Measurements from ENCODE around the gene NEDD9. TPM values are rescaled to one million over a fixed set of nuclear protein-coding genes. Genes with fewer than 3 reads are reported as not detected.

Gene NEDD9
- total RNA-seq, 1 experiment from 2014 or later = 96.4 TPM

DNA sequence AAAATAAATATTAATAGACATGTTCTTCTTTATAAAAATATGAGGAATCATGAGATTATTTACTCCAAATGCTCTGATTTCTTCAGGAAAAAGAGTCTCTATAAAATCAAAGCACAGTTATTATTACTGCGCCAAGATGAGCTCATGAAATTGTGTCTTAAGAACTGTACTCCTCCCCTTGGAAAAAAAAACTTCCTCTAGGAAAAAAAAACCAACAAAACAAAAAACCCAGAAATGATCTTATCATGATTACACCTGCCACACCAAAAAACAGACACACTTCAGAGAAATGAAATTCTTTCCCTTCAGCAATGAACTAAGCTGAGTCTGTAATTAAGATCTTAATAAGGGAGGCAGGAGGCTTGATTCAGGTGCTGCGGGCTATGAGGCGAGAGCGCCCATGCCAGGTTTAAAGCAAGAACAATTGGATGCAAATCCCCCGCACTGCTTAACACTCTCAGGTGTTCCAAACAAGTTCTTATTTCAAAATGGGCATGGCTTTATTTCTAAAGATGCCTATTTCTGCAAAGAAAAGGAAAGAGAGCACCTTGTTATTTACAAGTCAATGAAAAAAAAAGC lies 9.1 kb downstream of the NEDD9 start:
- in situ Hi-C loops (cut with HindIII; ENCODE audit: low sequenced_read_pairs) = no loop called here
- no peak for DNase-seq (ENCODE audit: low spot score)

DNA sequence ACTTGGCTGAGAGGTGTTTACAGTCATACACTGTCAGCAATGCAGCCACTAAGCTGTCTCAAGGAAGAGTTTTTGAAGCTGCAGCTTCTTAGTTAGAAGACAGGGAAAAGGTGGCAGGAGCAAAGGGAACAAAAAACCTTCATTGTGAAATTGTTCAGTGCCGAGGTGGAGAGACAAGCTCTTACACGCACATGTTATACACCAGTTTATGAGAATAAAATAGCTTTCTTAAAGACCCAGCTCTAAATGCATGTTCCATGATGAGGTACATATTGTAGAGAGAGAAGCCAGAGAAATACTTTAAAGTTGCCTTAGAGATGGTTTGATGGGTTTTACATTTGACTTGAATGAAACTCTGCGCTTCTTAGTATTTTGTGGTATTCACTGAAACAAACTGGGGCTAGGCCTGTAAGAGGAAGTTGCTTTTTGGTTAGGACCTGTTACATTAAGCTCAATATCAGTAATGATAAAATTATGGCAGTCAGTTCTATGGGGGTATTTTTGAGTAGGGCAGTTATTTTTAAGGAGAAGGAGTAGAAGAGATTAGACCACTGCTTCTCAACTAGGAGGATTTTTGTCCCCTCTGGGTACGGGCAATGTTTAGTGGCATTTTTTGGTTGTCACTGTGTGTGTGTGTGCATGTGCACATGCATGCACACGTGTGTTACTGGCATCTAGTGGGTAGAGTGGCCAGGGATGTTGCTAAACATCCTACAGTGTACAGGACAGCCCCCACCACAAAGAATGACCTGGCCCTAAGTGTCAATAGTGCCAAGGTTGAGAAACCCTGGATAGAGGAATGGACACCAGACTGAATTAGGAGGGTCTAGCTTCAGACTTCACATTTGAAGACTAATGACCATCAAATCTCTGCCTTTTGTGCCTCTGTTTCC lies 9.8 kb downstream of the NEDD9 start:
- DNase-seq (ENCODE audit: low spot score) = no peak
- in situ Hi-C loops (cut with HindIII; ENCODE audit: low sequenced_read_pairs) = no loop called here

DNA sequence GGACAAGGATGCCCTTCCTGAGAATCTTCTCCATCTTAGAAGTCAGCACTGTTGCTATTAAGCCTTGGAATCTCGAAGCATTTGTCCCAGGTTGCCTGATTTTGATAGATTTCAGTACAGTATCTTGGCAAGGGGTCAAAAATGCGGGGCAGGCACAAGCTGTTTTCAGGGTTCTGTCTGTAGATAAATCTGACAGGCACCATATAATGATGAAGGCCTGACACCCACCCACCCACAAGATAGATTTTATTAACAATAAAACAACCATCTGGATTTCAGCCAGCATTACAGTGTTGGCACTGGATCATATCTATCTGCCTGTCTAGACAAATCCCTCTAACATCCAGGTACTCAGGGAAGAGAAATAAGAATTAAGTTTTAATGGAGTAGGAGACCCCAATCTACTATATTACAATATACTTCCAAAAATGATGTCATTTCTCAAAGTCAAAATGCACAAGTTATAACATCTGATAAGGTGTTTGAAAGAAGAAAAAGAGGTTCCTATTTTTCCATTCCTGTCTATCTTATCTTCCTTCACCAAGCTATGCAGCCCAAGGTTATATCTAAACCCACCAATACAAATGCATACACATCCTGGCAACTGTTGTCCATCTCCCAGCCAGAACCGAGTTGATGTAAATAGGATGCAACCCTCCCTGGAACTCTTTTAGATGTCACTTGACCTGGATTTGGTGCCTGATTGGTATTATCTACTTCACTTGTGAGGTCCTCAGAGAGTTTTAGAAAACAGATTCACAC lies 10.7 kb downstream of the NEDD9 start:
- in situ Hi-C loops (cut with HindIII; ENCODE audit: low sequenced_read_pairs) = no loop called here
- no peak for DNase-seq (ENCODE audit: low spot score)

DNA sequence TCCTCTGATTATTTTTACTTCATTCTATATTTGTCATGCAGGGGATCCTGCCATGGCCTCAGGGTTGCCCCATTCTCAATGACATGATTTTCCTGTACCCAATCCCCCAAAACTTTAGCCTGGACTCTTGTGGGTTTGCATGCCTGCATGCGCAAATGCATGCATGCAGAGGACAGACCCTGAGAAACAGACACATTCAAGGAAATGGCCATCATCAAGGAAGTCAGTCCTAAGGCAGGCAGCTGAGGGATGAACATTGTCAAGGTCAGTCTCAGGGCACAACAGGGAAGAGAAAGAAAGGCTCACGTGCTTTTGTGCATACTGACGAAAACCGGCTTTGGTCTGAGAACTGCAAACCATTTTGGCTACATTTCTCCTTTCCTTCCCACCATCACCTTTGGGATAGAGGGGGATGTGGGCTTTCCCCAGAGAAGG lies 13.1 kb downstream of the NEDD9 start:
- in situ Hi-C loops (cut with HindIII; ENCODE audit: low sequenced_read_pairs) = no loop called here
- DNase-seq (ENCODE audit: low spot score) = no peak

DNA sequence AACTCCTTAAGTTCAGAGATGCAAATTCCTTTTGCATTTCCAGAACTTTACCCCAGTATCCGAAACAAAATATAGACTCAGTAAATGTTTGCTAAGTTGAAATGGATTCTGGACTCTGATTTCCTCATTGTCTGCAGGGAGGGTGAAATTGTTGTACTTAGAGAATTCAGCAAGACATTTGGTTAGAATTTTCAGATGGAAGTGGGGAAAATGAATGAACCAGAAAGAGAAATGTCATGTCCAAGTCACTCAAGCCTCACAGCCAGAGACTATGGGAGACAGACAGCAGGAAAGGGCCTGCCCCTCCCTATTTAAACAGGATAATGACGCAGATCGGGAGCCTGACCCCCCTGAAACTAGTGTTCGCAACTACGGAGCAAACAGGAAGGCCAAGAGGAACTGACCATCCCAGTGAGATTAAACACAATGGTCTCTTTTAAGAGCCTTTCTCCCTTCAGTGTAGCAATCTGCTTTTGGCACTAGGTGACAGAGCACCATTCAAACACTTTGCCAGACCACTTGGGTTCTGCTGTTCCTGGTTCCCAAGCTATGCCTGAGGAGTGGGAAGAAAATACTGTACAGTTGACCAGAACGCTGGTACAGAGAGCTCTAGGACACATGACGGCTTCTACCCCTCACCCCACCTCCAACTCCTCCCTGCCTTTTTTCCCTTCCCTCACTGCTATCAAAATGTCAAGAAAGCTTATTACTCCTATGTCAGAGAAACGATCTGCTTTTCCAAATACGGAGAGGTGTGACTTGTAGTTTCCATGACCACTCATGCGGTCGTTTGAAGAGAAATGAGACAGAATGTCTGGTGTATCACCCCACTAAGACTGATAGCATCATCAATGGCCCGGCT lies 13.7 kb downstream of the NEDD9 start:
- DNase-seq (ENCODE audit: low spot score) = no peak
- in situ Hi-C loops (cut with HindIII; ENCODE audit: low sequenced_read_pairs) = no loop called here

DNA sequence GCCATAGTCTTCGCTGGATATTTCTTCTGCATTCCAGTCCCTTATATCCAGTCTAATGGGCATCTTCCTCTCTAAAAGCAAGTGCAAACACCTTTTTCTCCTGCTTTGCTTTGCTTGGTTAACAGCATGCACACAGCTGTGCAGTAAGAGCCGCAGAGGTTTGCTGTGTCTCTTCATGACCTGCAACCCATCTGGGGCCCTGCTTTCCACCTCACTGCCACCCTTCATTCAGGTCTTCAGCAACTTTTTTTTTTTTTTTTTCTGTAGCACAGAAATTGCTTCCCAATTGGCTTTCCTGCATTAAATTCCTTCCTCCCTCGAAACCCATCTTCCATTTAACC lies 14.4 kb downstream of the NEDD9 start:
- in situ Hi-C loops (cut with HindIII; ENCODE audit: low sequenced_read_pairs) = no loop called here

DNA sequence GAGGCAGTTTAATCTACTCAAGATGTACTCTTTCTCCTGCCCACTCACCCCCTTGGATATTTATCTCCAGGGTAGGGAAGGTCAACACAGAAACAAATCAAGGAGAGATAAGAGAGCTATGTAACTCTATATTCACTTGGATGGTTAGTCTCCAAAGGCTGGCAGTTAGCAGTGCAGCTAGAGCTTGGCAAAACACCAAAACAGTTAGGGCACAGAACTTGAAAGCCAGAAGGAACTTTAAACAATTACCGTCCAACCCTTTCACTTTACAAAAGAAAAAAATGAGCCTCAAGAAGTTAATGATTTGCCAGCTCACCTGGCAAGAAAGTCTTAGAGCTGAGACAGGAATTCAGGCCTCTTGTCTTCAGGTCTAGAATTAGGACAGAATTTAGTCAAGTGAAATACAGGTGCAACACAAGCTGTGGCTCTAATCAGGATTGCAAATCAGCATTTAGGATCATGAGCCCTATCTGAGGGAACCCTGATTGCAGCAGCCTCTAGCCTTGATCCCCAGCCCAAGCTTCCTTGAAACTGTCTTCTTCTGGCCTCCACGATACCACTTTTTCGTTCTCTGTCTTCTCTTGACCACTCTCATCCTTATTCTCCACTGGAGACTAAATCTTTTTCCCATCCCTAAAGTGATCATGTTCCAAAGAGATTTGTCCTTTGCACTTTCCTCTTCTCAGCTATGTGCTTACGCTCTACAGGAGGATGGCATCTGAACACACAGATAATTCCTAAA lies 14.9 kb downstream of the NEDD9 start:
- no peak for DNase-seq (ENCODE audit: low spot score)
- in situ Hi-C loops (cut with HindIII; ENCODE audit: low sequenced_read_pairs) = no loop called here

More for the DNA sequence above, 14.4 kb downstream of the NEDD9 start:
- DNase-seq (ENCODE audit: low spot score) = no peak

DNA sequence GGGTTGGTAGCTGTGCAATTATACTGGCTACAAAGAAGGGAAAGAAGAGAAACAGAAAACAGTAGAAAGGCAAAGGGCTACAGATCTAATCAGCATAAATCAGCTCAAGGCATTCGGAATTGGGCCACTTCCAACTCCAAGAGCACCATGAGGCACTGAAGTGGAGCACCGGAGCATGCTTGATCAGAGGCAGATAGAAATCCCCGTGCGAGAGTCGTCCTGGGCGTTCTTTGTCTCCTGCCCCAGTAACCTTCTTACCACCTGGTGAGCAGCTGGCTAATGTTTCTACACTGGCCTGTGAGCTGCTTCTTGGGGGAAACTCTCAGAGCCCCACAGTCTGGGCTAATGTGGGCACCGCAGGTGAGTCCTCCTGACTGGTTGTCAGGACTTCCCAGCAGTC lies 16.7 kb downstream of the NEDD9 start:
- DNase-seq (ENCODE audit: low spot score) = peak; percentile 53
- in situ Hi-C loops (cut with HindIII; ENCODE audit: low sequenced_read_pairs) = no loop called here

DNA sequence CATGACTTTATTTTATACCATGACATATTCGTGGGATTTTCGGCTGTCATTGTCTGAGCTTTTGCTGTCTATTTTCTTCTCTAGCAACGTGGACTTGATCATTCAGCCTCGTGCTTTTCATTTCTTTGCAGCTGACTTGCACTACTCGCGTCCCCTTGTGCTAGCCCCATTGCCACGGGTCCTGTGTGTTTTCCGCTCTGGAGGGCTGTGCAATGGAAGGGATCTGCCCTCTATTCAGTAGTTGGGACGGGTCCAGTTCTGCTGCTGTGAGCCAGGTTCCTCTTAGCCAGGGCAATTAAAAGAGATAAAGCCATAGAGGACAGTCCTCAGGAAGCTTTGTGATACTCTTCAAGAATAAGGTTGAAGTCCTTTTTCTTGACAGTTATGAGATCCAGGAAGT lies 17.6 kb downstream of the NEDD9 start:
- in situ Hi-C loops (cut with HindIII; ENCODE audit: low sequenced_read_pairs) = no loop called here
- peak; percentile 39 for DNase-seq (ENCODE audit: low spot score)

DNA sequence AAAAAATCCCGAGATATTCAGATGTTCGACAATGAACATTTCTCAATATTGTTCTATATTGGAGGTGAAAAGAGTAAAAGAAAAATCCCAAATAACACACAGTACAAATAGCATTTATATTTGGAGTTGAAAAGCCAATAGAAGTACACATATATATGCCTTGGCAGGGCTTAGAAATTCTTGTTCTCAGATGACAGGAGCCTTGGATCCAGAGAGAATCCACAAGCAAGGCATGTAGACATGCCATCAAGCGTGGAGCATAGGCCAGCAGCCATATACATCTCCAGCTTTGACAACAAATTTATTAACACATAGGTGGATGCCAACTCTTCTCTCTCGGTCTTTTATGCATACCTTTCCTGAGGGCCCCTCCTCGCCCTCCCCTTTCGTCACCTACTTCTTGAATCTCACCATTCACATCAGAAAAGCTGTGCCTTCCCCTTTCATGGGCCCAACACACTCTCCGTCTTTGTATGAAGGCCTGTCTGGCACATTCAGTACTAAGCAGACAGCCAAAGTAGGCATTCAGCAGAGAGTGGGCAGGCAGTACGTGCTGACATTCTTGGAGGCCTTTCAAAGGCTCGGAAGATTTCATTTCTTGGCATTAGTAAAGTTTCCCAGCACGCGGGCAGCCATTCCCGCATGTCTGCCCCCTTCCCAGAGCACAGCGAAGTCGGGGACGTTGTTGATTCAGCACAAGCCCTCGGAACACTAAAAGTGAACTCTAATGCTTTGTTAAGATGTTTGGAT lies 18.2 kb downstream of the NEDD9 start:
- DNase-seq (ENCODE audit: low spot score) = peak; percentile 57
- in situ Hi-C loops (cut with HindIII; ENCODE audit: low sequenced_read_pairs) = no loop called here

DNA sequence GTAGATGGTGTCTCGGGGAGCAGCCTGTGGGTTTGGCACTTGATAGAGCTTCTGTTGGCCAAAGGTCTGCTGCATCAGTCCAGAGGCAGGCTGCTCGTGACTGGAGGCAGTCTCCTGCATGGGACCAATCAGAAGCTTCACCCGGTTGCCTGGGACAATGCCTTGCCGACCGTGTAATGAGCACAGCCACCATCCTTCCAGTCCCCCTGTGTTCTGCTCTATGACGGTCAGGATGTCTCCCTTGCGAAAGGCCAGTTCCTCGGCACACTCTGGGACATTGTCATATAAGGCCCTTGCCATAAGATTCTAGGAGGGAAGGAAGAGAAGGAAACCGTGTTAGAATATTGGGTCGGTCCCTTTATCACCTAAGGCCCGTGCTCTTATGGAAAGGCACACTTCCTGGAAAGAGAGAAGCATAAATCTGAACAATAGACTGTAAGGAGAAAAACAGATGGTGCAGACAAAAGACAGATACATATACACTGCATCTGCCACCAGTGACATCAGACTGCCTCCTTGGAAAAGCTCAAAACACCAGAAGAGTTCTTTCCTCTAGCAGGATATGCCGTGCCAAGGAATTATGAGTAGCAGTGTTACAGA lies 18.9 kb downstream of the NEDD9 start:
- in situ Hi-C loops (cut with HindIII; ENCODE audit: low sequenced_read_pairs) = no loop called here
- DNase-seq (ENCODE audit: low spot score) = no peak

DNA sequence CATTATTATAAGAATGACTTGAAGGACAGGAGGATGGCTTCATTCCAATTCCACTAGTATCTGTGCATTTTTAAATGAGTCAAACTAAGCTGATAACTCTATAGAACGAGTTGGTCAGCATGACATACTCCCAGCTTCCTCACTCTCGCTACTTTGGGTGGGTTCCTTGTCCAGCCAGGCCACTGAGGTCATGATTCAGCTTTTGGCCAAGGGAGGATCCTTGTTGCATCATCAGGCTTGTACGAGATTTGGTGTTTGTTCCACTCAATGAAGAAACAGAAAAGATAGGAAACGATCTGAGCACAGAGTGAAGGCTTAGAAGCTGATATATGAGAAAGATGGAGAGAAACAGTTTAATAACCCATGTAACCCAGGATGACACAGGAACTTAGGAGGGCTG lies 19.8 kb downstream of the NEDD9 start:
- in situ Hi-C loops (cut with HindIII; ENCODE audit: low sequenced_read_pairs) = no loop called here

DNA sequence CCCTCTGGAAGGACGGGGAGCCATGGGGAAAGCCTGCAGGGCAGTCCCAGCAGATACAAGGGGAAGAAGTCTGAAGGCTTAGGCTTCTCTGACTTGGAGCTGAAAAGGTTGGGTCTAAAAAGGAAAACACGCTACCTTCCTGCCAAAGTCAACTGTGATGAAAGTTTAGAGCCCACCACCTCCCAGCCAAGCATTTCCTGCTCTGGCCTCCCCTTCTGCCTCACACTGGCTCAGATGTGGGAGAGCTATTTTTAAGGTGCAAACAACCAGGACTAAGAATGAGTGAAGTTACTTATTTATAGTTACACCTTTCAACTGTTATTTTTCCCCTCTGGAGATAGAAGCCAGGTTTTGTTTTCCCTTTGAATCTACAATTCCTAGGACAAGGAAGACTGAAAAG lies 21.2 kb downstream of the NEDD9 start:
- in situ Hi-C loops (cut with HindIII; ENCODE audit: low sequenced_read_pairs) = no loop called here
- no peak for DNase-seq (ENCODE audit: low spot score)

More for the DNA sequence above, 19.8 kb downstream of the NEDD9 start:
- DNase-seq (ENCODE audit: low spot score) = no peak

DNA sequence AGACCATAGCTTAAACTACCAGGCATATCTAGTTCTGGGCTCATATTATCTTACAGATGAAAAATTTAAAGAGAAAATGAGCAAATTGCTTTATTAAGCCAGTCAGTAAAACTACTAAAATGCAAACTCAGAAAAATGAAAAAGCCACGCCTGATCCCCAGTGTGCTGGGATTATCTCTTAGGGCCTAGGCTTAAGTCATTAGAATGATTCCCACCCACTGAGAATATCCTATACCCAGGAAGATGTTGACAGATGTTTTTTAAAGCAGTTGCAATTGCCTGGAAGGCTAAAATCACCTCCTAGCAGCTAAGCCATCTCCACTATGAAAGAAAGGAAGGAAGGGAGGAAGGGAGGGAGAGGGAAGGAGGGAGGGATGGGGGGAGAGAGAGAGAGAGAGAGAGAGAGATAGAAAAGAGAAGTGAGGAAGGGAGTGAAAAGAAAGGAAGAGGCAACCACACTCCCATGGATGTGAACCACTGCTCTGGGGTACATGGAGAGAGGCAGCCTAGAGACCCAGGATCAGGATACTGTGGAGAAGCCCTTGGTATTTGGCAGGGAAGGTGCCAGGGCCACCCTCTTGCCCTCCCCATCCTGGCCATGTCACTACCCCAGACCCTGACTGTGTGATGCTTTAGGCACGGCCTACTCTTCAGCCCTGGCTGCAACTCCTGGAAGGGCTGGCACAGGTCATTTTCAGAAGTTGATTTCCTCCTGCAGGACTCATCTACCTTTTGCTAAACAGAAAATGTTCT lies 21.9 kb downstream of the NEDD9 start:
- in situ Hi-C loops (cut with HindIII; ENCODE audit: low sequenced_read_pairs) = no loop called here
- DNase-seq (ENCODE audit: low spot score) = no peak

DNA sequence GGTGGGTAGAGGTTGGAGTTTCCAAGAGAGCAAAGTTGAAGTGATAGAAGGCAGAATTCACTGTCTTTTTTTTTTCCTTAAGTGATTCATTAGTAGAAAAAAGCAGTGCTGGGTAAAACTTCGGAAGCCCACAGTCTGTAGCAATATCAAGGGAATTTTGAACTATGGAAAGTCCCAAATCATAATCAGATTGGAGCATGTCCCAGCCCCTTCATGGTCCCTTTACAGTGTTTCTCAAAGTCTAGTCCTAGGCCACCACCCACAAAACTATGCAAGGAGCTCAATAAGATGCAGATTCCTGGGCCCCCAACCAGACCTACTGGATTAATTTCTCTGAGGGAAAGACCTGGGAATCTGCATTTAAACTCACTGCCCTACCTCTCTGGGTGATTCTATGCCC lies 22.6 kb downstream of the NEDD9 start:
- in situ Hi-C loops (cut with HindIII; ENCODE audit: low sequenced_read_pairs) = no loop called here
- DNase-seq (ENCODE audit: low spot score) = no peak

DNA sequence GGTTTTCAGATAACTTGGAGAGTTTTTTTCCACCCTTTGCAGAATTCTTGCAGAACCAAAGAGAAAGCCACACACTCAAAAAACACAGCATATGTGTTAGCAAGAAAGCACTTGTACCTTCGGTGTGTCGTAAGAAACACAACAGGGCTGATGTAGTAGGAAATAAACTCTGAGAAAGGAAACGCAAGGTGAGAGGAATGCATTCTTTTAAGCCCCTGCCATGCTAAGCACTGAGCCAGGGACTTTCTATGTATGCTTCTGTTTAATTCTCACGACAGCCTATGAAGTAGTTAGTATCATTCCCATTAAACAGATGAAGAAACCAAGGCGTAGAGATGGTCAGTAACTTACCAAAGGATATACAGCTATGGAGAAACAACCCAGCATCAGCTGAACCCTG lies 23.1 kb downstream of the NEDD9 start:
- in situ Hi-C loops (cut with HindIII; ENCODE audit: low sequenced_read_pairs) = no loop called here
- no peak for DNase-seq (ENCODE audit: low spot score)

DNA sequence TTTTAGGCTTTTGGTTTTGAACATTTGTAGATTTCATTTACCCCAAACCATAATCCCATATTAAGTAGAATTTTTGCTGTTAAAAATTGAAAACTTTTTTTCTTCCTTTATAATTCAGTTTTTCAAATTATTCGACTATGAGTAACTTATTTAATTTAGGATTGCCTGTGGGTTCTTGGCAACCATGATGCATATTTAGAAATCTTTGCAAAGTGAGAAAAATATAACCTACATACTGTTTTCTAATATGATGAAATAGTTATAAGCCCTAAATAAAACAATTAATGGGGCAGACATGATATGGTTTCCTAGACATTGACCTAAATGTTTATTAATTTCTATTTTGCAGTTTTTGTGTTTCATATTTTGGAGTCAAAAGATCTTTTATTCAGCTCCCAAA lies 23.6 kb downstream of the NEDD9 start:
- in situ Hi-C loops (cut with HindIII; ENCODE audit: low sequenced_read_pairs) = no loop called here
- no peak for DNase-seq (ENCODE audit: low spot score)
